NCI-H226 (cell line): ENCODE measurements around the gene PJA1.

Source experiments
- DNase-seq: peaks from one replicate; pipeline ENCODE4 v3.0.0-alpha.2; 2015

Gene PJA1

DNA sequence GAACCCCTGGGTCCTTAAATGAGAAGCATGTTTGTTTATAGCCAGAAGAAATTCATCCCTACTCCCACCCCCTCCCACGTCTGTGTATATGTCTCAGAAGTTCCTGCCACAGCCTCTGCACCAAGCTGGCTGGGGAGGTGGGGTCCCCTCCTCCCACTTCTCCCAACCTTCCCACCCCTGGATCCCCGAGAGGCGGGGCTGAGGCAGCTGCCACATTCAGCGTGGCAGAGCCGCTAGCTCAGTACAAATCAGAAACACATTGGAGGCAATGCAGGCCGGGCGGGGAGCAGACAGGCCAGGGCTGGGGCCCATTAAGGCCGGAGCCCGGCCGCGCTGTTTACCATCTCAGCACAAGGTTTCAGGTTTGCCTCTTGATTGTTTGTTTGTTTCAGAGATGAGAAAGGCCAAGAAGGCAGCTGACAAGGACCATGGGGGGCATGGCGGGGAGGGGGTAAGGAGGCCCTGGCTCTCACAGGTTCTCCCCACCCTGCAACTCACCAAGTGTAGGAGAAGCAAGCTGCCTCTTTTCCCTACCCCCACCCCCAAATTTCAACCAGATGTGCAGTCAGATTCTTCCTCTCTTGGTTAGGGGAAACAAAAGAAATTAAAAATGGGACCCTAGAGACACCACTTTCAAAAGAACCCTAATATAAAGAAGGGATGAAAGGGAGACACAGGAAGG is 22.3 kb downstream of the PJA1 start:
- no peak for DNase-seq

DNA sequence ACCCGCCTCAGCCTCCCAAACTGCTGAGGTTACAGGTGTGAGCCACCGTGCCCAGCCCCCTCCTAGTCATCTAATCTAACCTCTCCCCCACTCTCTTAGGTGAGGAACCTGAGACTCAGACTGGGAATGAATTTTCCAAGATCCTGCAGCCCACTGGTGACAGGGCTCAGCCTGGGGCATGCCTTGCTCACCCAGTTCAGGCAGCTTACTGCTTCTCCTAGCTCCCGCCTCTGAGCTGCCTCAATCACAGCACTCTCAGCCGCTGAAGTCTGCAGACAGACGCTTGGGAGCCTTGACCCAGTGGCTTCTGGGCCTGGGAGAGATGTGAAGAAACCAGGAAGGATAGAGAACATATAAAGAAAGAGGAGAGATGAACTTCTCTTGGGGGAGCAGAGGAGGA is 24.4 kb downstream of the PJA1 start:
- no peak for DNase-seq

- no peak for DNase-seq
These were observed 25.7 kb downstream of the PJA1 start for GRCh38 chrX:69139516-69139915.

GRCh38 chrX:69138512-69138911 is 26.7 kb downstream of the PJA1 start:
- peak; percentile 5 for DNase-seq

GRCh38 chrX:69138118-69138390 is 27.2 kb downstream of the PJA1 start:
- no peak for DNase-seq

DNA sequence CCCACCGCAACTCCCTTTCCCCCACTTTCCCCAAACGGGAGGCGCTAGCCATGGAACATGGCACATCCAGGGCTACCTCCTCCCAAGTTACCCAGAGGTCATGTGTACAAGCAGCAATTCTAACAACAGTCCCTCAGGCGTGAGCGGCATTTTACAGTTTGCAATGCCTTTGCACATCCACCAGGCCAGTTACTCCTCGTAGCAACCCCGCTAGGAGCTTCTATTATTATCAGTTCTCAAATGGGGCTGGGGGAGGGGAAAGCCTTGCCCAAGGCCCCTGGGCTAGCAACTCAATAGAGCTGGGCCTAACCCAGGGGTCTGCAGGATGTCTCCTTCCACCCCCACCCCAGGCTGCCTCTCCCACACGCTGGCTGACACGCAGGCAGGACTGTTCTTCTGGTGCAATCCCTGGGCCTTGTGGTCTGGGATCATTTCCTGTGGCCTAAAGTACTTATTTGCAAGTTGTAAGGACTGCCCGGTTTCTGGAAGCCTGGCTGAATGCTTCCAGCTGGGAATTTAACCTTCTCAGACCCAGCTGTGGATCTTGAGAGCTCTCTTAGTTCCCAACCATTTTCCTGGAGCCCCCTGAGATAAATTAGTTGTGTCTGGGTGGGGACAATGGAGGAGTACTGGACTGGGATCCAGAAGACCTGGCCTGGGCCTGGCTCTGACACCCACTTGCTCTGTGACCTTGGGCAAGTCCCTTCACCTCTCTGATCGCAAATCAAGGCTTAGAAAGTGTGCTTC is 27.7 kb downstream of the PJA1 start:
- DNase-seq: peak; percentile 43

DNA sequence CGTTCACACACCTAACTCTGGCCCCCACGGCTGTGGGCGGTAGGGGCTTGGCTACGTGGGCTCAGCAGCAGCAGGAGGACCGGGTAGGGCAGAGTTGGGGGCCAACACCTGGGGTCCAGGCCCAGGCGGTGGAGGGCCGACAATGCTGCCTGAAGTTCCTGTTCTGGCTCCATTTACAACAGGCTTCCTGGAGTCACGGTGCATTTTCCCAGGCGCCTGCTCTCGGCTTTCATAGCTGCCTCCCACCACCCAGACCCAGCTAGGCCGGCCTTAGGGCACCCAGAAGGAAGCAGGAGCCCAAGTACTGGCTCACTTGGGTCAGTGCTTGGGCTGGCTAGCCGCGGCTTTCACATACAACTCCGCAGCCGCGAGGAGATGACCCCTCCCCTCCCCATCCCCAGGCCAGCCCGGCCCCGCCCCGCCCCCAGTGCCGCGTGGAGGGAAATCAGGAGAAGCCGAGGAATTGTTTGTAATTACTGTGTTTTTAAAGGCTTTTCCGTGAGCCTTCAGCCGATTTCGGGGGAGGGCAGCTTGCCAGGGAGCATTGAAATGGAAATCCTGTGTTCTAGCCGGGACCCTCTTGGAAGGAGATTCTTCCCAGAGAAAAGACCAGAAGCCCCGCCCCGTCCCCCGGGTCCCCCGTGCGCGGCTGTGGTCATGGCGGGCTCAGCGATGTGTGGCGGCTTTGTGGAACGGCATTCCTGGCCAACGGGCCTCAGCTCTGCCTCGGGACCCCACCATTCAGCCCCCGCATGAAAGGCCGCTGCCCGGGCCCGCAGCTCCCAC is 28.5 kb downstream of the PJA1 start:
- no peak for DNase-seq

DNA sequence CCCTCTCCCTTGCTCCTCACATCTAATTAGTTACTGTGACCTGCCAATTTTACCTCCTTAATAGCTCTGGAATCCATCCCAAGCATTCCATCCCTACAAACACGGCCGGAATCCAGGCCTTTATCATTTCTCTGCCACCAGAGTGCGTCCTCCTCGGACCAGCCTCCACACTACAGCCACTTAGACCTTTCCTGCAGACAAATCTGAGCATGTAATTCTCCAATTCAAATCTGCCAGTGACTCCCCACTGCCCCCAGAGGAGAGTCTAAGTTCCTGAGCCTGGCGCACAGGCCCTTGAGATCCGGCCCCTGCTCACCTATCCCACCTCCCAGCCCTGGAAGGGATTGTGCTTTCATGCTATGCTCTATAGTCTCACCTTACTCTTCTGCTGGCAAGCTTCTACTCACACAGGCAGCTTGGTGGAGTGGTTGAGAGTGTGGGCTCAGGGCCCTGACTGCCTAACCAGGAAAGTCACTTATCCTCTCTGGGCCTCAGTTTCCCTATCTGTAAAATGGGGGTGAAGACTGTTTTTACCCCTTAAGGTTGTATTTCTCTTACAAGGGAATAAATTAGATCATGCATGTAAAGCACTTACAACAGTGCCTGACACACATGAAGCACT is 31.2 kb downstream of the PJA1 start:
- DNase-seq: peak; percentile 57

DNA sequence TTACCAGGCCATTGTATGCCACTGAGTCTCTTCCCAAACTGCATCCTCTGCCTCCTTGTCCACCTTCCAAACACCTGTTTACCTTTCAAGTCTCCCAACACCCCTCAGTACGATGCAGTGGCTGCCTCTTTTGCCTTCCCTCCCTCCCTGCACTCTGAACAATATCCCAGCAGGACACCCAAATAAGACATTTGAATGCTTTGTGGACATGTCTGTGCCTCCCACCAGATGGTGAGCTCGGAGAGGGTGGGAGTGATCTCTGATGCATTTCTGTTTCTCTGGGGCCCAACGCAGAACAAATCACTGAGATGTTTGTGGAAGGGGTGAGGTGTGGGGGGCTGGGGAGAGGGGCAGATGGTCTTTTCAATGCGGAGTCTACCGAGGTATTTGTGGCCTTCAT is 33.4 kb downstream of the PJA1 start:
- no peak for DNase-seq

DNA sequence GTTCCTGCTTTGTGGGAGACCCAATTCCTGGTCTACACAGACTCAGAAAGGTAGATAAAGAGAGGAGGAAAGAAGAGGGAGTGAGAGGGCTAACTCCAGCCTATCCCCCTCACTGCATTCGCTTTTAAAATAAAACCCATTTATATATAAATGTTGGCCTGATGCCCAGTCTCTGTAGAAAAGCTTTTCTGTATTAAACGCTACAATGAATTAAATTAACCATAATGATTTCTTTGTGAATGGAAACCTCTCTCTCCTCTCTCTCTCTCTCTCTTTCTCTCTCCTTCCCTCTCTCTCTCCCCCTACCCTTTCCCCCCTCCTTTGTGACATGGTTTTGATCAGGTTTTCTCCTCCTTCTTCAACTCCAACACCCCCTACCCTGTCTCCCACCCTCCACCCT is 34.8 kb downstream of the PJA1 start:
- DNase-seq: no peak

DNA sequence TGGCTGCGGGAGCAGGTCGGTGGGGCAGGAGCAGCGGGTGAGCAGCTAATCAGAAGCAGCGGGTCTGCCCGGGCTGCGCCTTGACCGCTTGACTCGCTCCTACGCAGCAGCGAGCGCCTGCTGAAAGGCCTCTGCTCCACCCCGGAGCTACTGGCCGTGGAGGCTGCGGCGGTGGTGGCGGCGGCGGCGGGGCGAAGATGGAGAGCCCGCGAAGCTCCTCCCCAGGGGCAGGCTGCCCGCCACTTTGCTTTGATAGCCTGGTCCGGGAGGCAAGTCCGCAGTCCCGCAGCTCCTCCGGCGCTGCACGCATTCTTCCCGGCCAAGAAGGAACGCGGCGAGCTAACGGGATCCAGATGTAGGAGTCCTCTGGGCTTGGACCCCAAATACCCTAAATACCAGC is 36.7 kb downstream of the PJA1 start:
- DNase-seq: peak; percentile 8

DNA sequence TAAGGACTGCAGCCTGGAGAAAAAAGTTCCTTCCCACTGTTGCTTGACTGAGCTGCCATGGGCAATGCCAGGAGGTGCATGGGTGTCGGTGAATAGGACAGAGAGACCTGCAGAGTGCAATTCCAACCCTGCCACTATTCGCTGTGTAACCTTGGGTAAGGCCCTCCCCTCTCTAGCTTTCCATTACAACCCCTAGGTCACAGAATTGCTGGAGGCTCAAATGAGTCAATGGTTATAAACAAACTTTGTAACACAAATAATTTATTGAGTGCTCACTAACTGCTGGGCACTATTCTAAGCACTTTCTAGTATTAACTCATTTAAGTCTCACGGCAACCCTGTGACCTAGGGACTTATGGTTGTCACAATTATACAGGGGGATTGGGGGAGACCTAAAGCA is 37.8 kb downstream of the PJA1 start:
- no peak for DNase-seq

- DNase-seq: peak; percentile 14
These were observed 38.6 kb downstream of the PJA1 start for GRCh38 chrX:69126642-69127041.

GRCh38 chrX:69125094-69125493 is 40.2 kb downstream of the PJA1 start:
- no peak for DNase-seq

DNA sequence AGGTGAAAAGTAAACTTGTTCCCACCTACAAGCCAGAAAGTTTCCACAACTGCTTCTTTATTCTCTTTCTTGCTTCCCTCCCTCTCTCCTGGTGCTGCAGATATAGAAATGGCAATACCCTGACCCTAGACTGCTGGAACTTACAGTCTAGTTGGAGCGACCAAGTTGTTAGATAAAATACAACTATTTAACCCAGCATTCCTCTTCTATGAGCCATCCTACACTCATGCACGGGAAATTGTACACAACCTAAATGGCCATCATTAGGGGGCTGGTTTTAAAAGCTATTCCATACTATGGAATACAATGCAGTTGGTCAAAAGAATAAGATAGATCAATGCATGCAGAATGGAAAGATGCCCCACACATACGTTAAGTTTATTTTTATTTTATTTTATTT is 41.1 kb downstream of the PJA1 start:
- DNase-seq: peak; percentile 29

DNA sequence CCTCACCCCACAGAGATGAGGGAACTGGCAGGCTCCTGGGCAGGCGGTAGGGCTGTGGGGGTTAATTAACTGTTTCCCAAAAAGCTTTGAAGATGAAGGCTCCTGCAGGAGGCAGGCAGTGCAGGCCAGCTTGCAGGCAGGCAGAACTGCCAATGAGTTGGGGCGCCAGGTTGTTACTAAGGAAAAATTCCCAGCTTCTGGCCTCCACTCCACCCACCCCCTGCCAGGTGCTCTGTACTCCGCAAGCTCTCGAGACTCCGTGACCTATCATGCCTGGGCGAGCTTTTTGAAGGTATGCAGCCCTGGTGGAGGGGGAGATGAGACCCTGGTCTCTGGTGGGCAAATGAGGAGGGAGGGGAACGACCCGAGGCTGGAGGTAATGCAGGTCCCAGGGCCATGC is 41.8 kb downstream of the PJA1 start:
- no peak for DNase-seq

DNA sequence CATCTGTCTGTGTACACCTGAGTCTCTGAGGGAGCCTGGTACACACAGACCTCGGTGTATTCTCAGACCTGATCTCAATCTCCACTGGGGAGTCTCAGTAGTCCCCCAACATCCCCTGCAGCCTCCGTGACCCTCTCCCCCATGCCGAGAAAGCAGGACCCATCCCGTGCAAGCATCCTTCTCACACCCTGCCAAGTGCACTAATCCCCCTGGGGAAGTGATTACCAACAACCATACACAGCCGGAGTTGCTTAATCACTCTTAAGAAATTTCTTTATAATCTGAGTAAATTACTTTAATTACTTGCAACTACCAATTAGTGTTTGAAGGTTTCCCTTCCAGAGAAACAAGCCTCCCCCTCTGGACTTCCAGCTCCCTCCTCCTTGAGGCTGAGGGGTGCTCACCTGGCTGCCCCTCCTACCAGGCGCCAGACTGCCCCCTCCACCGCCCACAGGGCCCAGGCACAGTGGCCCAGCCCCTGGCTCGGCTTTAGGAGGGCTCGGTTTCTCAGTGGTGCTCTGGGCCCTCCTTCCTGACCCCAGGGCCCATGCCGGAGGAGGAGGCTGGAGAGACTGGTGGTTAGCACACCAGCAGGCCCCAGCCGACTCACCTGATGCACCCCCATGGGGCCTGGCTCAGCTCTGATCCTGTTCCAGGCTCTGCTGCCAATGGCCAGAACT is 43.8 kb downstream of the PJA1 start:
- no peak for DNase-seq

- no peak for DNase-seq
These were observed 44.8 kb downstream of the PJA1 start for GRCh38 chrX:69120476-69120875.

DNA sequence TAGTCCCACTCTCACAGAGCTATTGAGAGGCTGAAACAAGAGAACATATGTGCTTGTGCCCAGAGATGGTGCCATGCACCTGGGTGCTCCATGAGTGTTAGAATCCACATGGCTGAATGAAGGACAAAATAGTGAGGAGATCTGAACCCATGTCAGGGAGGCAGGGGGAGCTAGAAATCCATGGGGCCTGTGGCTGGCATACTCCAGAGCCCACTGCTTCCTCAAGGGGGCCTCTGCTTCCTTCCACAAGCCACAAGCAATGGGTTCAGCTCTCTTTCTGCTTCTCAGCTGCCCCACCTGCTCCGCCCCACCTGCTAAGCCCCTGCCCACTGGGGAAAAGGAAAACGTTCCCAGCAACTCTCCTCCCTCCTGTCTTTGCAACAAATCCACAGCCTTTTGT is 46.1 kb downstream of the PJA1 start:
- DNase-seq: no peak

DNA sequence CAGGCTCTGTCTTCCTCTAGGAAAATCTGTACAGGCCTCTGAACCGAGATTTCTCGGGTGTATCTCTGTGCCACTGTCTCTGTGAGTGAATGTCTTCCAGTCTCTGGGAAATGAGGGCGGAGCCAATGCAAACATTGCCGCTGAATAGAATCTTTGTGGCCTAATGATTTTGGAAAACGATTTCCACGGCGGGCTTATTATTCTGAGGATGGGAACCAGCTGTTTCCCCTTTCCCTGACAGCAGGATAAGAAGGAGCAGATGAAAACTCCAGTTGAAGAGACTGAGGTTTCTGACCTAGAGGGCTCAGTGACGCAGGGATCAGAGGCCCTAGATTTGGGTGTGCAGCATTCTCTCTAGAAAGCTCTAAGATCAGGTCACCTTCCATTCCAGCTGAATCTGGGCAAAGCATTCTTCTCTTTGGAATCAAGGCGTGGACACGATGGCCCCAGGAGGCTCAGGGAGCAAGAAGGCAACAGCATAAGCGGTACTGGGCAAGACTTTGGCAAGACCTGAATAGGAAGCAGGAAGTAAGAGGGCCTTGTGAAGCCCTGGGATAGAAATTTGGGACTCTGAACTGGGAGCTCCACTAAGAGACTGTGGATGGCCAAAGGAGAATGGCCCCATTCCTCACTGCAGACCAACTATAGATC is 47.3 kb downstream of the PJA1 start:
- DNase-seq: no peak

DNA sequence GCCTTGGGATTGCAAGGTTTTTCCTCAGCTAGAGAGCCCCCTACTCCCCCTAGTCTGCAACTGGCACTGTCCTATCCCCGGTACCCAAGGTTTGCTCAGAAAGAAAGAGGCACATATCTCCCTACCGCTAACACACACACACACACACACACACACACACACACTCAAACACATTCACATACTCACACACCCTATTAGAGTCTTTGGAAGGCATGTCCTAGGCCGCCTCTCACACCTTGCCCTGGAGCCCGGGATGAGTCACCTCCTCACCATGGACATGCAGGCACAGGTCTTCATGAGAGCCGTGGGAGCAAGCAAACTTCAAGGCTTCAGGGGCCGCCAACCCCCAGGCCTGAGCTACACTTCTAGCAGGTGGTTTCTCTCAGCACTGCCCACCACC is 49.2 kb downstream of the PJA1 start:
- peak; percentile 16 for DNase-seq

DNA sequence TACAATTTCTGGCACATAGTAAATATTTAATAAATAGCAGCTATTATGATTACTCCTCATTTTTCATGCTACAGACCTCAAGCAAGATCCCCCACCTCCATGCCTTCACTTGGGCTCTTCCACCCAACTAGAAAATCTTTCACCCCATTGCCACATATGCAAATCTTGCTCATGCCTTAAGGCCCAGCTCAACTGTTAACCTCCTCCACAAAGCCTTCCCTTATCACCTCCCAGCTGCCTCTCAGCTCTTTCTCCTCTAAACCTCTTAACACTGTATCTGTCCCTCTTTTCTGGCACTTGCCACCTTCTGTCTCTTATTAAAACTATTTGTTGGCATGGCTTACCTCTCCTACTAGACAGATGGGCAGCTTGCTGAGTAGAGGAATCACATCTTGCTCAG is 51.5 kb downstream of the PJA1 start:
- DNase-seq: peak; percentile 39
